Activated B cell treated with CpG ODN at 0.5 μM for 24 hours (primary cell): ENCODE measurements around the gene PIP4K2B. TPM values are rescaled to one million over a fixed set of nuclear protein-coding genes. Genes with fewer than 3 reads are reported as not detected.

Experiments
- ATAC-seq: fragments of 200-7000 bp; cut with Tn5 transposase; one replicate; pipeline ENCODE4 v1.10.0; 2021; ENCODE audit warnings: low read depth, mild to moderate bottlenecking, moderate library complexity
- CTCF ChIA-PET: fragments of 350-600 bp; sonication (Branson Sonifier 250); formaldehyde crosslinking; loops from one replicate; lab custom pipeline; 2021; ENCODE audit warnings: antibody characterized with exemption; lab: Charles Lee
- POLR2A ChIA-PET: fragments of 350-600 bp; sonication (Branson Sonifier 250); formaldehyde crosslinking; loops from one replicate; lab custom pipeline; 2021; ENCODE audit warnings: antibody characterized with exemption; lab: Charles Lee
- DNase-seq: peaks from one replicate; pipeline ENCODE4 v3.0.0; 2022
- H3K27ac Mint-ChIP-seq: one replicate; pipeline ENCODE4 v1.8.0; 2020; ENCODE audit warnings: mixed read lengths
- H3K27me3 Mint-ChIP-seq: one replicate; pipeline ENCODE4 v1.8.0; 2021; ENCODE audit warnings: mixed read lengths
- H3K36me3 Mint-ChIP-seq: one replicate; pipeline ENCODE4 v1.8.0; 2021; ENCODE audit warnings: low read depth, mixed read lengths
- H3K4me1 Mint-ChIP-seq: one replicate; pipeline ENCODE4 v1.8.0; 2021; ENCODE audit warnings: mixed read lengths
- H3K4me3 Mint-ChIP-seq: one replicate; pipeline ENCODE4 v1.8.0; 2020; ENCODE audit warnings: mild to moderate bottlenecking, mixed read lengths
- H3K9me3 Mint-ChIP-seq: one replicate; pipeline ENCODE4 v1.8.0; 2020; ENCODE audit warnings: mixed read lengths
- intact Hi-C: fragments of 100-400 bp; cut with micrococcal nuclease; formaldehyde crosslinking; loops from one replicate; pipeline ENCODE4 v1.15.1; 2024
- total RNA-seq: library from RNA; stranded (reverse); gene quantifications from 2 replicates; pipeline ENCODE4 v1.2.3, GENCODE V29; 2022
- TF ChIP-seq, protein P1 (sequence below): fragments of 200-600 bp; IDR thresholded peaks from one replicate; pipeline ENCODE4 v1.8.0; 2022; ENCODE audit warnings: antibody characterized with exemption, mild to moderate bottlenecking

PIP4K2B gene
- total RNA-seq, 1 donor from 2014 or later, result 32.1 TPM

DNA sequence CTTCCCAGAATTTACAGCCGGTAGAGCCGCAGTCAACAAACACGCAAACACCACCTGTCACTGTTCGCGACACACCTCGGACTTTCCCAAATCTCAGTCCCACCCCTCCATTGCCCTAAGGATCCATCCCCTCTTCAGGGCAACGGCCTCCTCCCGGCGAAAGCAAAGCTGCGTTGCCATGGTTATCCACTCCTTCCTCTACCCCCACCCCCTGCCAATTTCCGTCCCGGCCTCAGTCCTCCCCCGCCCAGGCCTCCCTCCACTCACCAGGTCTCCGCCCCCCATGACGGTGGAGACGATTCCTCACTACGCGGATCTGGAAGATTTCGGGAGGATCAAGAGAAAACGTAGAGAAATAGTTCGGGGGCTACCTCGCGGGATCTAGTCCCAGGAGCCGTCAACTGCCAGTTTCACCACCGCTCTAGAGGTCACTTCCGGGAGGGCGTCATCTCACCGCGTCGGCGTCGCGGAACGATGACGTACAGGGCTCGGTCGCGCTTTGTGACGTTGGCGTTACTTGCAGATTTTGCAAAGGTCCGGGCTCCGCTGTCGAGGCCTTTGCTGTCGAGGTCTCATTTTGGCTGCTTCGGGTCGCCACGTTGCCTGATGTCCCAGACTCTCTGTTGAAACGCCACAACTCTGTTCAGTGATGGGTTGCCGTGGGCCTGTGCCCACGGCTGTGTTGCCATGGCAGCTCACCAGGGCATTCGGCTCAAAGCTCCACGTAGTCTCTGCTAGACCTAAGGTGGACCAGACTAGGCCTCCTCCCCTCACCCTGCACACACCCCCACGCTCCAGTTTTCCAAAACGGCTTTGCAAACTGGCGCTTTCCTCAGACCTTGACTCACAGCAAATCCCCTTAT, 25.8 kb upstream of the PIP4K2B start, which contains the start of gene CWC25:
Gene CWC25, minus strand, starts transcription at position 423 of the 863 bp plus-strand sequence. Its CDS starts 138 bp downstream, at position 285.
- Mint-ChIP-seq H3K4me3 (peak within 1 kb of the TSS; percentile 98), H3K27ac (peak within 1 kb of the TSS; percentile 99), H3K36me3 (peaks cover 33% of the 10 kb centered on the region), H3K9me3 (no peaks in the 10 kb centered on the region), H3K4me1 (peaks cover 29% of the 10 kb centered on the region), H3K27me3 (peaks cover 3% of the 10 kb centered on the region)
- ATAC-seq, result peak; percentile 80
- ChIA-PET CTCF (interaction anchor here (0.5 to 1.0 kb wide), 2 partner anchors 29 to 328 kb away, joined by 4 read pairs; partner anchors contain the start of gene RPL23), POLR2A (interaction anchor here (0.5 to 4.1 kb wide), 20 partner anchors 16 to 1711 kb away, joined by 3 to 61 read pairs (median 4); partner anchors contain the start of genes LASP1, RPL19 and RPL23)
- TF ChIP-seq, protein P1, sequence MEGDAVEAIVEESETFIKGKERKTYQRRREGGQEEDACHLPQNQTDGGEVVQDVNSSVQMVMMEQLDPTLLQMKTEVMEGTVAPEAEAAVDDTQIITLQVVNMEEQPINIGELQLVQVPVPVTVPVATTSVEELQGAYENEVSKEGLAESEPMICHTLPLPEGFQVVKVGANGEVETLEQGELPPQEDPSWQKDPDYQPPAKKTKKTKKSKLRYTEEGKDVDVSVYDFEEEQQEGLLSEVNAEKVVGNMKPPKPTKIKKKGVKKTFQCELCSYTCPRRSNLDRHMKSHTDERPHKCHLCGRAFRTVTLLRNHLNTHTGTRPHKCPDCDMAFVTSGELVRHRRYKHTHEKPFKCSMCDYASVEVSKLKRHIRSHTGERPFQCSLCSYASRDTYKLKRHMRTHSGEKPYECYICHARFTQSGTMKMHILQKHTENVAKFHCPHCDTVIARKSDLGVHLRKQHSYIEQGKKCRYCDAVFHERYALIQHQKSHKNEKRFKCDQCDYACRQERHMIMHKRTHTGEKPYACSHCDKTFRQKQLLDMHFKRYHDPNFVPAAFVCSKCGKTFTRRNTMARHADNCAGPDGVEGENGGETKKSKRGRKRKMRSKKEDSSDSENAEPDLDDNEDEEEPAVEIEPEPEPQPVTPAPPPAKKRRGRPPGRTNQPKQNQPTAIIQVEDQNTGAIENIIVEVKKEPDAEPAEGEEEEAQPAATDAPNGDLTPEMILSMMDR, result no peak
- peak; percentile 99 for DNase-seq
- intact Hi-C loops, result loop anchor here (1.0 to 2.0 kb wide), 6 partner anchors 26 to 142 kb away; partner anchors contain the start of genes FBXO47, PIP4K2B, PSMB3 and RPL23

- Mint-ChIP-seq H3K36me3 (peaks cover 63% of the 10 kb centered on the region), H3K4me1 (no peaks in the 10 kb centered on the region), H3K9me3 (no peaks in the 10 kb centered on the region), H3K27me3 (no peaks in the 10 kb centered on the region), H3K27ac (no peak overlapping the region), H3K4me3 (no peak overlapping the region)
- DNase-seq (no peak), ATAC-seq (no peak)
- intact Hi-C loops, result no loop called here
- POLR2A ChIA-PET, result no interaction called here
- CTCF ChIA-PET, result no interaction called here
- TF ChIP-seq, protein P1, result no peak
Observed at GRCh38 chr17:38815576-38816193, 16.3 kb upstream of the PIP4K2B start.

DNA sequence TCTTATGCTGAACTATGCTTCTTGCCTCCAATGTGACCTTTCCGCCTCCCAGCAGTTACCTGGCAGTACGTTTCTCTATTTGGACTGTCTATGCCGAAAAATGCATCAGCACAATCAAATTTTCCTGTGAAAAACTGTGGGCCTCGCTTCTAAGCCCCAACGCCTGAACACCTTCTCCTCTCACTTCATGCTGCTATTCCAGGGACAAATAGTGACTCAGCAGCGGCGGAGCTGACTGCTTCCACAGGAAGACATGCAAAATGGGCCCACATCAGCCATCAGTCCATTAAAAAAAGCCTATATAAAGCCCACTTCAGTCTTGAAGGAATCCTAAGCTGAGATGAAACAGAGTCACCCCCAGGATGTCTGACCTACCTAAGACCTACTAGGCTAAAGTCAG, 10.5 kb upstream of the PIP4K2B start:
- H3K4me3 Mint-ChIP-seq, result no peak overlapping the region
- no peaks in the 10 kb centered on the region for H3K27me3 Mint-ChIP-seq
- POLR2A ChIA-PET, result no interaction called here
- TF ChIP-seq, protein P1, result no peak
- peaks cover 3% of the 10 kb centered on the region for H3K4me1 Mint-ChIP-seq
- intact Hi-C loops, result no loop called here
- peaks cover 67% of the 10 kb centered on the region for H3K36me3 Mint-ChIP-seq
- ATAC-seq, result no peak
- H3K9me3 Mint-ChIP-seq, result no peaks in the 10 kb centered on the region
- no peak overlapping the region for H3K27ac Mint-ChIP-seq
- no peak for DNase-seq
- CTCF ChIA-PET, result no interaction called here

GRCh38 chr17:38800237-38800760, 943 bp upstream of the PIP4K2B start:
- ATAC-seq (no peak), DNase-seq (no peak)
- ChIA-PET CTCF (no interaction called here), POLR2A (interaction anchor here (0.9 to 2.7 kb wide), 4 partner anchors 8 to 69 kb away, joined by 3 to 16 read pairs (median 10); partner anchors contain the start of genes CWC25, LASP1 and RPL23)
- TF ChIP-seq, protein P1, result no peak
- Mint-ChIP-seq H3K36me3 (peaks cover 41% of the 10 kb centered on the region), H3K27me3 (no peaks in the 10 kb centered on the region), H3K27ac (peak overlapping the region; percentile 87), H3K9me3 (no peaks in the 10 kb centered on the region), H3K4me1 (peaks cover 32% of the 10 kb centered on the region), H3K4me3 (peak overlapping the region; percentile 88)
- intact Hi-C loops, result loop anchor here (1.0 kb wide), 3 partner anchors 53 to 98 kb away; partner anchors contain the start of gene RPL23
